Hepatocyte (in vitro differentiated cells): ENCODE measurements around the gene KCNJ12. TPM values are rescaled to one million over a fixed set of nuclear protein-coding genes. Genes with fewer than 3 reads are reported as not detected.

ENCODE experiments used
- DNase-seq: peaks from one replicate; pipeline ENCODE4 v3.0.0-alpha.2; 2016; ENCODE audit warnings: low spot score
- H2AFZ ChIP-seq: fragments of 200-600 bp; sonication (generic); 2 replicates; pipeline ENCODE4 v1.6.0; 2016; ENCODE audit warnings: antibody characterized with exemption, mild to moderate bottlenecking
- H3K27ac ChIP-seq: fragments of 200-600 bp; sonication (generic); 2 replicates; pipeline ENCODE4 v1.5.1; 2016; ENCODE audit warnings: mild to moderate bottlenecking
- H3K27me3 ChIP-seq: fragments of 200-600 bp; sonication (generic); 2 replicates; pipeline ENCODE4 v1.6.1; 2016
- H3K36me3 ChIP-seq: fragments of 200-600 bp; sonication (generic); replicated peaks from 2 replicates; pipeline ENCODE4 v1.5.1; 2016; ENCODE audit warnings: low read depth; ENCODE audit not compliant: insufficient read depth
- H3K4me1 ChIP-seq: fragments of 200-600 bp; sonication (generic); 2 replicates; pipeline ENCODE4 v1.5.1; 2016; ENCODE audit warnings: mild to moderate bottlenecking, moderate library complexity; ENCODE audit not compliant: insufficient read depth
- H3K4me2 ChIP-seq: fragments of 200-600 bp; sonication (generic); 2 replicates; pipeline ENCODE4 v1.6.0; 2016
- H3K4me3 ChIP-seq: fragments of 200-600 bp; sonication (generic); 2 replicates; pipeline ENCODE4 v1.5.1; 2016; ENCODE audit warnings: mild to moderate bottlenecking
- H3K79me2 ChIP-seq: fragments of 200-600 bp; sonication (generic); 2 replicates; pipeline ENCODE4 v1.6.0; 2017; ENCODE audit warnings: mild to moderate bottlenecking
- H3K9me2 ChIP-seq: fragments of 200-600 bp; sonication (generic); replicated peaks from 2 replicates; pipeline ENCODE4 v1.6.0; 2017; ENCODE audit warnings: mild to moderate bottlenecking; ENCODE audit not compliant: insufficient read depth
- H3K9me3 ChIP-seq: fragments of 200-600 bp; sonication (generic); 2 replicates; pipeline ENCODE4 v1.5.1; 2016; ENCODE audit warnings: low read depth, mild to moderate bottlenecking
- H4K20me1 ChIP-seq: fragments of 200-600 bp; sonication (generic); 2 replicates; pipeline ENCODE4 v1.6.0; 2016; ENCODE audit warnings: mild to moderate bottlenecking; ENCODE audit not compliant: insufficient read depth, poor library complexity, severe bottlenecking
- EZH2 ChIP-seq: fragments of 200-600 bp; sonication (generic); IDR thresholded peaks from 2 replicates; pipeline ENCODE4 v1.6.1; 2016; ENCODE audit warnings: antibody characterized with exemption, mild to moderate bottlenecking, borderline replicate concordance
- EZH2phosphoT487 ChIP-seq: fragments of 200-600 bp; sonication (generic); IDR thresholded peaks from one replicate; pipeline ENCODE4 v1.6.1; 2018; ENCODE audit warnings: antibody characterized with exemption, mild to moderate bottlenecking, low read depth, moderate library complexity; ENCODE audit not compliant: unreplicated experiment, severe bottlenecking
- WGBS: methylation state at CpG from one replicate; pipeline ENCODE4 v1.1.6; 2016; ENCODE audit warnings: low lambda C conversion rate; ENCODE audit errors: missing lambda C conversion rate; 5-methylcytosine and 5-hydroxymethylcytosine counted together
- polyA plus RNA-seq: library from polyadenylated mRNA; unstranded; fragments of >200 nt; fragmentation: Nextera tagmentation; extraction: Ambion mirVana; gene quantifications from 2 replicates; pipeline ENCODE4 v1.2.1, GENCODE V29; 2016
- total RNA-seq: library from RNA; depleted of rRNA; stranded (reverse); fragments of >200 nt; gene quantifications from 2 replicates; pipeline ENCODE4 v1.2.3, GENCODE V29; 2014
- TF ChIP-seq, protein P1 (sequence below): fragments of 200-600 bp; sonication (generic); IDR thresholded peaks from 2 replicates; pipeline ENCODE4 v1.5.1; 2016; ENCODE audit warnings: antibody characterized with exemption, mild to moderate bottlenecking; ENCODE audit not compliant: poor library complexity

KCNJ12 gene
- total and polyA plus RNA-seq, 2 experiments from 2014 or later, result 0.15 to 0.73 TPM

DNA sequence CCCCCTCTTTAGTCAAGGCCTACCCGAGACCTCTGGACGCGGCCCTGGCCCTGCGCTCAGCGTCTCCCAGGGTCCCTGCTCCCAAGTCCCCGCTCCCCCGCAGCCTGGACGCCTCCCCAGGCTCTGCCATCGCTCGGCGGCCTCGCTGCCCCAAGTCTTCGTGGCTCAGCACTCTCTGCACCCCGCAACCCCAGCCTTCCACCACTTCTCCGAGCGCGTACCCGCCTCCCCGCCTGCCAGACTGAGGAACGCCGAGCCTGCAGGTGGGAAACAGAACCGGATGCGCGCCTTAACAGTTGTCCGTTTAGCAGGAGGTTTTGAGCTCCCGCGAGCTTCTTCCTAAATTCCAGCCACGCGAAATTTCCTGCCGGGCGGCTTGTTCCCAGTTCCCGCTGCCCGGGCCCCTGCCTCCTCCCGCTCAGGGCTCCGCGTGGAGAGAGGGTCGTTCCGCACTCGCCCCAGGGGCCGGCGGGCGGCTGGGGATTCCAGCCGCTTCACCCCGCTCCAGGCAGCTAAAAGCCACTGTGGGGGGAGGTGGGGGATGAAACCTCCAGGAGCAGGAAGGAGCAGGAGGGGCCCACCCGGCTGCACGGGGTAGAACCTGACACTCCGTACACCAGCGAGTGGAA lies 87.7 kb downstream of the KCNJ12 start:
- 11% methylated on average over 47 of the region's 48 CpGs for WGBS
- no peaks in the 10 kb centered on the region for H4K20me1 ChIP-seq
- H3K27me3 ChIP-seq, result peaks cover 33% of the 10 kb centered on the region
- no peaks in the 10 kb centered on the region for H3K9me2 ChIP-seq
- peak; percentile 17 for DNase-seq
- no peak overlapping the region for H3K27ac ChIP-seq
- H2AFZ ChIP-seq, result peak overlapping the region; percentile 66
- no peaks in the 10 kb centered on the region for H3K79me2 ChIP-seq
- peak overlapping the region; percentile 87 for H3K4me2 ChIP-seq
- no peaks in the 10 kb centered on the region for H3K36me3 ChIP-seq
- H3K9me3 ChIP-seq, result no peaks in the 10 kb centered on the region
- peak overlapping the region; percentile 20 for H3K4me3 ChIP-seq
- H3K4me1 ChIP-seq, result peaks cover 13% of the 10 kb centered on the region
- TF ChIP-seq, protein P1, sequence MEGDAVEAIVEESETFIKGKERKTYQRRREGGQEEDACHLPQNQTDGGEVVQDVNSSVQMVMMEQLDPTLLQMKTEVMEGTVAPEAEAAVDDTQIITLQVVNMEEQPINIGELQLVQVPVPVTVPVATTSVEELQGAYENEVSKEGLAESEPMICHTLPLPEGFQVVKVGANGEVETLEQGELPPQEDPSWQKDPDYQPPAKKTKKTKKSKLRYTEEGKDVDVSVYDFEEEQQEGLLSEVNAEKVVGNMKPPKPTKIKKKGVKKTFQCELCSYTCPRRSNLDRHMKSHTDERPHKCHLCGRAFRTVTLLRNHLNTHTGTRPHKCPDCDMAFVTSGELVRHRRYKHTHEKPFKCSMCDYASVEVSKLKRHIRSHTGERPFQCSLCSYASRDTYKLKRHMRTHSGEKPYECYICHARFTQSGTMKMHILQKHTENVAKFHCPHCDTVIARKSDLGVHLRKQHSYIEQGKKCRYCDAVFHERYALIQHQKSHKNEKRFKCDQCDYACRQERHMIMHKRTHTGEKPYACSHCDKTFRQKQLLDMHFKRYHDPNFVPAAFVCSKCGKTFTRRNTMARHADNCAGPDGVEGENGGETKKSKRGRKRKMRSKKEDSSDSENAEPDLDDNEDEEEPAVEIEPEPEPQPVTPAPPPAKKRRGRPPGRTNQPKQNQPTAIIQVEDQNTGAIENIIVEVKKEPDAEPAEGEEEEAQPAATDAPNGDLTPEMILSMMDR, result no peak
- TF ChIP-seq EZH2, result peak; percentile 82
- TF ChIP-seq EZH2phosphoT487, result no peak

DNA sequence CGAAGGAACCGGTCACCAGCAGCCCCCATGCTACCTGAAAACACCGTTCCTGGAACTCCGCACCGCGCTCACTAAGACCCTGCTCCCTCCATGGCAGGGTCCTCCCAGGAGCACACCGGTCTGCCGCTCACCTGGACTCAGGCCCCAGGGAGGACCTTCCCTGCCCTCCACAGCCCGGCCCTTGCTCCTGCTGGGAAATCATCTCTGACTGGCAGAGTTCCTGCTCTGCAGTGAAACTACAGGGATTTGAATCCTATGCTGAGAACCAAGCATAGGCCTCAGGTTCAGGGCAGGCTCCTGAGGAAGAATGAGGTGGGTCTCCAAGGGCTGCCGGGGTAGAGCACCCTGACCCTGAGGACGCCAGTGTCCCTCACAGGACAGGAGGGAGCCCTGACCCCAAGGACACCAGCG lies 88.5 kb downstream of the KCNJ12 start:
- H3K27me3 ChIP-seq, result peaks cover 30% of the 10 kb centered on the region
- no peak overlapping the region for H3K4me3 ChIP-seq
- WGBS, result 61% methylated on average over 12 of the region's 12 CpGs
- H3K36me3 ChIP-seq, result no peaks in the 10 kb centered on the region
- no peaks in the 10 kb centered on the region for H3K9me3 ChIP-seq
- no peak for DNase-seq
- no peak for TF ChIP-seq EZH2phosphoT487
- no peak for TF ChIP-seq EZH2
- TF ChIP-seq, protein P1, result no peak
- H3K4me1 ChIP-seq, result peaks cover 13% of the 10 kb centered on the region
- H3K9me2 ChIP-seq, result no peaks in the 10 kb centered on the region
- no peaks in the 10 kb centered on the region for H4K20me1 ChIP-seq
- no peak overlapping the region for H3K27ac ChIP-seq
- no peak overlapping the region for H2AFZ ChIP-seq
- H3K79me2 ChIP-seq, result no peaks in the 10 kb centered on the region
- H3K4me2 ChIP-seq, result no peak overlapping the region

DNA sequence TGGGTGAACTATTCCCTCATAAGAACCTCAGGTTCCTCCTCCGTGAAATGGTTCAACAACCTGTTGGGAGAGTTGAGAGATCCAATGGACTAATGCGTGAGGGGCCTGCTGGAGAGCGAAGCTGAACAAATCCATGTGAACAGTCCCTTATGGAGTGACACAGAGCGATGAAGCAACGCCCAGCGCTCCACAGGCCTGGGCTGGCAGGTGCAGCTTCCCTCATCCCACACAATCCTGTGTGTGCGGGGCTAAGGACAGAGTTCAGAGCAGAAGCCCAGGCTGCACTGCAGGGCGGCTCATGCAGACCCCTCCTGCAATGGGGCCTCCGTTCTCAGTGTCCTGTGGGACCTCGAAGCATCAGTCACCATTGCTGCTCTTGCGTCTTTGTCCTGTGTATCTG lies 90.4 kb downstream of the KCNJ12 start:
- no peak for TF ChIP-seq EZH2
- no peak for TF ChIP-seq EZH2phosphoT487
- TF ChIP-seq, protein P1, result no peak
- no peaks in the 10 kb centered on the region for H3K9me2 ChIP-seq
- 95% methylated on average over 11 of the region's 11 CpGs for WGBS
- H3K79me2 ChIP-seq, result no peaks in the 10 kb centered on the region
- no peaks in the 10 kb centered on the region for H4K20me1 ChIP-seq
- no peak overlapping the region for H2AFZ ChIP-seq
- no peak for DNase-seq
- H3K27ac ChIP-seq, result no peak overlapping the region
- H3K4me2 ChIP-seq, result no peak overlapping the region
- no peaks in the 10 kb centered on the region for H3K36me3 ChIP-seq
- H3K27me3 ChIP-seq, result peaks cover 20% of the 10 kb centered on the region
- H3K9me3 ChIP-seq, result no peaks in the 10 kb centered on the region
- H3K4me3 ChIP-seq, result no peak overlapping the region
- H3K4me1 ChIP-seq, result peaks cover 13% of the 10 kb centered on the region
